AG04449 (cell line): ENCODE data around the gene TMEM218.

Source experiments
- CTCF ChIA-PET: fragments of 350-600 bp; formaldehyde crosslinking; extraction: SDS; loops from one replicate; lab custom pipeline; 2021; ENCODE audit warnings: antibody characterized with exemption; lab: Yijun Ruan, JAX
- POLR2A ChIA-PET: fragments of 400-600, 350-600 bp; formaldehyde crosslinking; extraction: SDS; loops from one replicate; lab custom pipeline; 2020; ENCODE audit warnings: antibody characterized with exemption, inconsistent platforms; lab: Yijun Ruan, JAX
- DNase-seq: peaks from one replicate; pipeline ENCODE4 v3.0.0-alpha.2; 2010; ENCODE audit warnings: low read depth, low spot score
- H3K4me3 ChIP-seq: 2 replicates; pipeline ENCODE4 v1.5.1; 2011; ENCODE audit warnings: low read depth, mild to moderate bottlenecking, control low read depth, low read length
- CTCF ChIP-seq: IDR thresholded peaks from one replicate; pipeline ENCODE4 v1.5.1; 2011; ENCODE audit warnings: mild to moderate bottlenecking, moderate library complexity, low read length, control low read depth, inconsistent platforms; ENCODE audit not compliant: insufficient read depth; ENCODE audit errors: missing control alignments

Gene TMEM218

GRCh38 chr11:125075242-125075625, 36.2 kb downstream of the TMEM218 start:
- H3K4me3 ChIP-seq = no peak overlapping the region
- no peak for DNase-seq
- no peak for TF ChIP-seq CTCF
- POLR2A ChIA-PET = no interaction called here
- CTCF ChIA-PET = interaction anchor here (0.8 to 1.3 kb wide), 3 partner anchors 10 to 358 kb away, joined by 3 read pairs; no protein-coding TSS in a partner anchor

- ChIA-PET CTCF (interaction anchor here (0.8 to 1.3 kb wide), 4 partner anchors 10 to 358 kb away, joined by 3 read pairs; no protein-coding TSS in a partner anchor), POLR2A (no interaction called here)
- H3K4me3 ChIP-seq = no peak overlapping the region
- no peak for DNase-seq
- no peak for TF ChIP-seq CTCF
These were observed 36.8 kb downstream of the TMEM218 start for GRCh38 chr11:125074511-125075241.

GRCh38 chr11:125073616-125074483, 37.6 kb downstream of the TMEM218 start:
- CTCF ChIA-PET = interaction anchor here (0.7 to 1.8 kb wide), 4 partner anchors 17 to 272 kb away, joined by 3 to 4 read pairs (median 3); no protein-coding TSS in a partner anchor
- no peak for DNase-seq

GRCh38 chr11:125072961-125073590, 38.4 kb downstream of the TMEM218 start:
- no peak for DNase-seq
- no peak for TF ChIP-seq CTCF
- H3K4me3 ChIP-seq = no peak overlapping the region
- CTCF ChIA-PET = interaction anchor here (0.7 to 1.8 kb wide), 4 partner anchors 18 to 273 kb away, joined by 3 to 4 read pairs (median 3); no protein-coding TSS in a partner anchor
- POLR2A ChIA-PET = interaction anchor here (1.6 kb wide), 1 partner anchor 9 kb away, joined by 5 read pairs; no protein-coding TSS in a partner anchor

More at GRCh38 chr11:125073616-125074483, 37.6 kb downstream of the TMEM218 start:
- H3K4me3 ChIP-seq = no peak overlapping the region
- POLR2A ChIA-PET = no interaction called here
- TF ChIP-seq CTCF = no peak

- ChIA-PET POLR2A (interaction anchor here (1.6 kb wide), 1 partner anchor 10 kb away, joined by 5 read pairs; no protein-coding TSS in a partner anchor), CTCF (interaction anchor here (1.8 to 2.6 kb wide), 2 partner anchors 69 to 274 kb away, joined by 4 to 13 read pairs; no protein-coding TSS in a partner anchor)
- TF ChIP-seq CTCF = no peak
- DNase-seq = no peak
- H3K4me3 ChIP-seq = no peak overlapping the region
These were observed 39.0 kb downstream of the TMEM218 start for GRCh38 chr11:125072218-125072960.
